ENCODE data around the gene CHD3. TPM values are rescaled to one million over a fixed set of nuclear protein-coding genes. Genes with fewer than 3 reads are reported as not detected.
A peak's percentile ranks its signal among the peaks of the same experiment; 100 is the strongest.

CHD3 gene
- polyA plus RNA-seq, 1 of the 3 experiments (the other 2 are of a cell fraction), result 56.2 TPM

DNA sequence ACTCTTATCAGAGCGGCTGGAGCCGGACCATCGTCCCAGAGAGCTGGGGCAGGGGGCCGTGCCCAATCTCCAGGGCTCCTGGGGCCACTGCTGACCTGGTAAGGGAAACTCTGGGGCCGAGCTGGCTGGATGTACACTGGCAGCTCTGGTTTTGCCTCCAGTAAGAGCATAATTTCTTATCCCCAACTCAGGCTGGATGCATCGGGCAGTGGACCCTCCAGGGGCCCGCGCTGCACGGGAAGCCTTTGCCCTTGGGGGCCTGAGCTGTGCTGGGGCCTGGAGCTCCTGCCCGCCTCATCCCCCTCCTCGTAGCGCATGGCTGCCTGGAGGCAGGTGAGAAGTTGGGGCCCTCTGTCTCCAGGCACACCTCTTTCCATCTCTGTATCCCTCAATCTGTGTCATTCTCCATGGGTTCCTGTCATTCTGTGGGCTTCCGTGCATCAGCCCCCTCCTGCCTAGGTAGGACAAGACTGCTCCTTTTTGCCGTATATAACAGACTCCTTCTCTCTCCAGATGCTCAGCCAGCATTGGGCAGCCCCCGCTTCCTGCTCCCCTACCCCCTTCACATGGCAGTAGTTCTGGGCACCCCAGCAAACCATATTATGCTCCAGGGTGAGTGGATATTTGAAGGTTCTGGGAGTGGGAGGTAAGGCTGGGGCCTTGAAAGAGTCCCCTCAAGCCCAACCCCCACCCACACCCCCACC, 43.1 kb upstream of the CHD3 start:
- DNase-seq, result no peak
- TF ChIP-seq SMC3 (IDR thresholded peaks at IDR 0.05; ENCODE audit: low read depth, low read length) (no peak), RCOR1 (IDR thresholded peaks at IDR 0.05; ENCODE audit: low read length) (no peak), RXRA (IDR thresholded peaks at IDR 0.05; ENCODE audit: borderline replicate concordance, low read depth) (no peak), FOXM1 (IDR thresholded peaks at IDR 0.05; ENCODE audit: low read depth) (no peak), REST (IDR thresholded peaks at IDR 0.05; ENCODE audit: low read depth, low read length) (no peak), CHD2 (IDR thresholded peaks at IDR 0.05; ENCODE audit: low read length, partially characterized antibody) (no peak), NFIC (IDR thresholded peaks at IDR 0.05; ENCODE audit: borderline replicate concordance) (no peak), MXI1 (IDR thresholded peaks at IDR 0.05; ENCODE audit: low read depth, low read length) (no peak), SIN3A (IDR thresholded peaks at IDR 0.05; ENCODE audit: borderline replicate concordance, low read depth, low read length) (no peak), TCF12 (IDR thresholded peaks at IDR 0.05) (no peak)
- ChIA-PET CTCF (interaction anchor here (0.6 to 4.1 kb wide), 10 partner anchors 10 to 319 kb away, joined by 3 to 37 read pairs (median 4); partner anchors contain the start of genes KDM6B and NAA38), POLR2A (interaction anchor here (0.8 to 2.1 kb wide), 6 partner anchors 9 to 159 kb away, joined by 3 to 19 read pairs (median 4); partner anchors contain the start of genes CYB5D1, EFNB3, KDM6B and NAA38)
- peak overlapping the region; percentile 75 to 100 for H3K27ac ChIP-seq (ENCODE audit: low read depth in 2 of 2, low read length in 1 of 2)
- WGBS (ENCODE audit: low lambda C conversion rate), result 83% methylated on average over 15 of the region's 15 CpGs
- H3F3A ChIP-seq (replicated peaks; ENCODE audit: insufficient read depth), result peaks cover 37% of the 10 kb centered on the region
- H3K9me2 ChIP-seq, result no peaks in the 10 kb centered on the region
- H3K79me2 ChIP-seq (ENCODE audit: insufficient read depth), result peaks cover 39% of the 10 kb centered on the region
- H3K4me2 ChIP-seq, result peak overlapping the region; percentile 92
- H2AFZ ChIP-seq (ENCODE audit: low read depth), result no peak overlapping the region
- peaks cover 39% of the 10 kb centered on the region for H4K20me1 ChIP-seq (ENCODE audit: insufficient read depth)
- H3K9ac ChIP-seq, result peak overlapping the region; percentile 99
- H3K27me3 ChIP-seq (ENCODE audit: insufficient read depth), result no peaks in the 10 kb centered on the region
- H3K36me3 ChIP-seq (replicated peaks in 1 of 2; ENCODE audit: control insufficient read depth in 1 of 2, insufficient read depth in 2 of 2, low read length in 1 of 2), result peaks cover 16 to 46% of the 10 kb centered on the region in 2 experiments
- peaks cover 16 to 22% of the 10 kb centered on the region in 2 experiments for H3K4me1 ChIP-seq (ENCODE audit: control insufficient read depth in 1 of 2, insufficient read depth in 2 of 2, low read depth in 1 of 2, low read length in 1 of 2)
- H3K4me3 ChIP-seq (ENCODE audit: low read depth in 2 of 2, low read length in 1 of 2), result peak overlapping the region; percentile 66 to 67
- H3K9me3 ChIP-seq, result no peaks in the 10 kb centered on the region

DNA sequence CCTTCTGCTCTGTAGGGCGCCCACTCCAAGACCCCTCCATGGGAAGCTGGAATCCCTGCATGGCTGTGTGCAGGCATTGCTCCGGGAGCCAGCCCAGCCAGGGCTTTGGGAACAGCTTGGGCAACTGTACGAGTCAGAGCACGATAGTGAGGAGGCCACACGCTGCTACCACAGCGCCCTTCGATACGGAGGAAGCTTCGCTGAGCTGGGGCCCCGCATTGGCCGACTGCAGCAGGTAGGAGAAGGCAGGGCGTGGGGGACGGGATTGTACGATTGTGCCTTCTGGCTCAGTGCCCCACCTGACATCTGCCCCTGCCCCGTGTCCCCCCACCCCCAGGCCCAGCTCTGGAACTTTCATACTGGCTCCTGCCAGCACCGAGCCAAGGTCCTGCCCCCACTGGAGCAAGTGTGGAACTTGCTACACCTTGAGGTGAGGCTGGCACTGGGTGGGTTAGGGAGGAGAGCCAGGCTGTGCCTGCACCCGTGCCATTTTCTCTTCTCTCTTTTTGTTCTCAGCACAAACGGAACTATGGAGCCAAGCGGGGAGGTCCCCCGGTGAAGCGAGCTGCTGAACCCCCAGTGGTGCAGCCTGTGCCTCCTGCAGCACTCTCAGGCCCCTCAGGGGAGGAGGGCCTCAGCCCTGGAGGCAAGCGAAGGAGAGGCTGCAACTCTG, 42.4 kb upstream of the CHD3 start:
- ChIA-PET CTCF (interaction anchor here (0.6 to 4.1 kb wide), 4 partner anchors 11 to 195 kb away, joined by 3 to 37 read pairs (median 13); partner anchors contain the start of genes KDM6B and NAA38), POLR2A (no interaction called here)
- H4K20me1 ChIP-seq (ENCODE audit: insufficient read depth), result peaks cover 39% of the 10 kb centered on the region
- H3K27me3 ChIP-seq (ENCODE audit: insufficient read depth), result no peaks in the 10 kb centered on the region
- peaks cover 37% of the 10 kb centered on the region for H3F3A ChIP-seq (replicated peaks; ENCODE audit: insufficient read depth)
- H3K36me3 ChIP-seq (replicated peaks in 1 of 2; ENCODE audit: control insufficient read depth in 1 of 2, insufficient read depth in 2 of 2, low read length in 1 of 2), result peaks cover 19 to 47% of the 10 kb centered on the region in 2 experiments
- H3K4me2 ChIP-seq, result no peak overlapping the region
- H2AFZ ChIP-seq (ENCODE audit: low read depth), result no peak overlapping the region
- no peaks in the 10 kb centered on the region for H3K9me2 ChIP-seq
- no peak overlapping the region for H3K4me3 ChIP-seq (ENCODE audit: low read depth in 2 of 2, low read length in 1 of 2)
- 90% methylated on average over 14 of the region's 22 CpGs for WGBS (ENCODE audit: low lambda C conversion rate)
- no peak for DNase-seq
- H3K4me1 ChIP-seq (ENCODE audit: control insufficient read depth in 1 of 2, insufficient read depth in 2 of 2, low read depth in 1 of 2, low read length in 1 of 2), result peaks cover 9 to 18% of the 10 kb centered on the region in 2 experiments; a peak in 3 of 4 replicates
- peaks cover 32% of the 10 kb centered on the region for H3K79me2 ChIP-seq (ENCODE audit: insufficient read depth)
- no peak overlapping the region for H3K9ac ChIP-seq
- no peaks in the 10 kb centered on the region for H3K9me3 ChIP-seq
- no peak overlapping the region; a peak in 1 of 4 replicates for H3K27ac ChIP-seq (ENCODE audit: low read depth in 2 of 2, low read length in 1 of 2)
- no peak for TF ChIP-seq USF2 (IDR thresholded peaks at IDR 0.05; ENCODE audit: borderline replicate concordance, low read depth, low read length)
- no peak for TF ChIP-seq EP300 (IDR thresholded peaks at IDR 0.05; ENCODE audit: borderline replicate concordance in 1 of 2, low read depth in 1 of 2, low read length in 1 of 2)
- no peak for TF ChIP-seq MEF2A (IDR thresholded peaks at IDR 0.05; ENCODE audit: borderline replicate concordance, low read depth)
- no peak for TF ChIP-seq CTCF (IDR thresholded peaks at IDR 0.05)
- TF ChIP-seq, protein P1, sequence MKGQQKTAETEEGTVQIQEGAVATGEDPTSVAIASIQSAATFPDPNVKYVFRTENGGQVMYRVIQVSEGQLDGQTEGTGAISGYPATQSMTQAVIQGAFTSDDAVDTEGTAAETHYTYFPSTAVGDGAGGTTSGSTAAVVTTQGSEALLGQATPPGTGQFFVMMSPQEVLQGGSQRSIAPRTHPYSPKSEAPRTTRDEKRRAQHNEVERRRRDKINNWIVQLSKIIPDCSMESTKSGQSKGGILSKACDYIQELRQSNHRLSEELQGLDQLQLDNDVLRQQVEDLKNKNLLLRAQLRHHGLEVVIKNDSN (IDR thresholded peaks at IDR 0.05; ENCODE audit: borderline replicate concordance, low read depth), result no peak
- no peak for TF ChIP-seq RXRA (IDR thresholded peaks at IDR 0.05; ENCODE audit: borderline replicate concordance, low read depth)
- no peak for TF ChIP-seq RCOR1 (IDR thresholded peaks at IDR 0.05; ENCODE audit: low read length)
- no peak for TF ChIP-seq RFX5 (IDR thresholded peaks at IDR 0.05; ENCODE audit: low read length)
- no peak for TF ChIP-seq FOXJ3 (CRISPR knock-in tag; IDR thresholded peaks at IDR 0.05)
- no peak for TF ChIP-seq MAX (IDR thresholded peaks at IDR 0.05; ENCODE audit: low read depth)

Data from SK-N-SH (cell line).